Endothelial cell of umbilical vein (primary cell): ENCODE results near the gene MPDZ.

Source experiments
- EZH2 ChIP-seq: IDR thresholded peaks from 2 replicates; pipeline ENCODE4 v1.6.1; 2012; ENCODE audit warnings: borderline replicate concordance, low read depth, mild to moderate bottlenecking, moderate library complexity, low read length, inconsistent platforms; ENCODE audit not compliant: severe bottlenecking
- POLR2A ChIP-seq: IDR thresholded peaks from 2 replicates; pipeline ENCODE4 v1.6.1; 2012; ENCODE audit warnings: low read depth, mild to moderate bottlenecking, control low read depth, low read length
- POLR2AphosphoS5 ChIP-seq: IDR thresholded peaks from 2 replicates; pipeline ENCODE4 v1.6.1; 2012; ENCODE audit warnings: low read depth, mild to moderate bottlenecking, control low read depth, low read length, moderate library complexity; ENCODE audit not compliant: insufficient read depth
- TF ChIP-seq, protein P1 (sequence below): IDR thresholded peaks from 2 replicates; pipeline ENCODE4 v1.6.1; 2011; ENCODE audit not compliant: insufficient read depth, insufficient read length
- TF ChIP-seq, protein P2 (sequence below), 2 donors: IDR thresholded peaks; 1 replicate in 1 of 2; 2 replicates in 1 of 2; pipeline ENCODE4 v1.5.1; 2011; ENCODE audit warnings: low read length in 2 of 2, mild to moderate bottlenecking in 2 of 2, moderate library complexity in 2 of 2, control low read depth in 1 of 2, inconsistent platforms in 1 of 2, low read depth in 1 of 2; ENCODE audit not compliant: insufficient read depth in 1 of 2; ENCODE audit errors: extremely low read depth in 1 of 2

DNA sequence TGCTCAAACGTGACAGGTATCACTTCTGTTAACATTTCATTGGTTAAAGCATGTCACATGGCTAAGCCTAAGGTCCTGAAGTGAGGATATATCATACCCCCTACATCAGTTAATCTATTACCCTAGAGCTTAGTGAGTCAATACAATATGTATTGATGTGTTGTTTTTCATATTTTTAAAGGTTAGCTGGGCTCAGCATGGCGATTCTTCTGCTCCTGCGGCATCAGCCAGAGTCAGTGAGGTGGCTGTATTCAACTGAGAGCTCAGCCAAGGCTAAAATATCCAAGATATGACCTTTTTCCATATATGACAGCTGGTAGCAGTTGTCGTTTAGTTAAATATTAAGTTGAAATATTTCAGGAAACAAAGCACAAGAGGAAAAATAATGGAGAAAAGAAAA, 38.5 kb upstream of the MPDZ start:
- TF ChIP-seq, protein P1, sequence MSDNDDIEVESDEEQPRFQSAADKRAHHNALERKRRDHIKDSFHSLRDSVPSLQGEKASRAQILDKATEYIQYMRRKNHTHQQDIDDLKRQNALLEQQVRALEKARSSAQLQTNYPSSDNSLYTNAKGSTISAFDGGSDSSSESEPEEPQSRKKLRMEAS: no peak
- TF ChIP-seq, protein P2, sequence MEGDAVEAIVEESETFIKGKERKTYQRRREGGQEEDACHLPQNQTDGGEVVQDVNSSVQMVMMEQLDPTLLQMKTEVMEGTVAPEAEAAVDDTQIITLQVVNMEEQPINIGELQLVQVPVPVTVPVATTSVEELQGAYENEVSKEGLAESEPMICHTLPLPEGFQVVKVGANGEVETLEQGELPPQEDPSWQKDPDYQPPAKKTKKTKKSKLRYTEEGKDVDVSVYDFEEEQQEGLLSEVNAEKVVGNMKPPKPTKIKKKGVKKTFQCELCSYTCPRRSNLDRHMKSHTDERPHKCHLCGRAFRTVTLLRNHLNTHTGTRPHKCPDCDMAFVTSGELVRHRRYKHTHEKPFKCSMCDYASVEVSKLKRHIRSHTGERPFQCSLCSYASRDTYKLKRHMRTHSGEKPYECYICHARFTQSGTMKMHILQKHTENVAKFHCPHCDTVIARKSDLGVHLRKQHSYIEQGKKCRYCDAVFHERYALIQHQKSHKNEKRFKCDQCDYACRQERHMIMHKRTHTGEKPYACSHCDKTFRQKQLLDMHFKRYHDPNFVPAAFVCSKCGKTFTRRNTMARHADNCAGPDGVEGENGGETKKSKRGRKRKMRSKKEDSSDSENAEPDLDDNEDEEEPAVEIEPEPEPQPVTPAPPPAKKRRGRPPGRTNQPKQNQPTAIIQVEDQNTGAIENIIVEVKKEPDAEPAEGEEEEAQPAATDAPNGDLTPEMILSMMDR (IDR thresholded peaks at IDR 0.05; ENCODE audit: extremely low read depth in 1 of 2, insufficient read depth in 1 of 2, low read depth in 1 of 2, low read length in 2 of 2): no peak
- TF ChIP-seq EZH2: no peak
- no peak for TF ChIP-seq POLR2A
- no peak for TF ChIP-seq POLR2AphosphoS5
